Measurements from ENCODE around the gene SMYD3.

- no peak for TF ChIP-seq CTCF (conservative IDR thresholded peaks at IDR 0.05; ENCODE audit: low read length)
- no peak for TF ChIP-seq EZH2phosphoT487 (IDR thresholded peaks at IDR 0.05; ENCODE audit: borderline replicate concordance)
Measured at GRCh38 chr1:245840971-245841370, 666.1 kb downstream of the SMYD3 start.

All from Loucy (cell line).